Measurements from ENCODE around the gene CD55.

The CD55 gene

GRCh38 chr1:207328908-207329440 is 7.5 kb downstream of the CD55 start:
- DNase-seq (ENCODE audit: extremely low read depth in 1 of 2, low read depth in 1 of 2) = no peak

GRCh38 chr1:207329469-207329868 is 8.0 kb downstream of the CD55 start:
- no peak for DNase-seq (ENCODE audit: extremely low read depth in 1 of 2, low read depth in 1 of 2)

GRCh38 chr1:207330011-207330710 is 8.7 kb downstream of the CD55 start:
- no peak for DNase-seq (ENCODE audit: extremely low read depth in 1 of 2, low read depth in 1 of 2)

- no peak for DNase-seq (ENCODE audit: extremely low read depth in 1 of 2, low read depth in 1 of 2)
Measured at GRCh38 chr1:207331354-207332313, 10.2 kb downstream of the CD55 start.

GRCh38 chr1:207333009-207333600 is 11.6 kb downstream of the CD55 start:
- no peak for DNase-seq (ENCODE audit: extremely low read depth in 1 of 2, low read depth in 1 of 2)

- no peak for DNase-seq (ENCODE audit: extremely low read depth in 1 of 2, low read depth in 1 of 2)
Measured at GRCh38 chr1:207333620-207334019, 12.1 kb downstream of the CD55 start.

- DNase-seq (ENCODE audit: extremely low read depth in 1 of 2, low read depth in 1 of 2) = no peak
Measured at GRCh38 chr1:207334337-207334736, 12.9 kb downstream of the CD55 start.

GRCh38 chr1:207335138-207335537 is 13.7 kb downstream of the CD55 start:
- DNase-seq (ENCODE audit: extremely low read depth in 1 of 2, low read depth in 1 of 2) = no peak

DNA sequence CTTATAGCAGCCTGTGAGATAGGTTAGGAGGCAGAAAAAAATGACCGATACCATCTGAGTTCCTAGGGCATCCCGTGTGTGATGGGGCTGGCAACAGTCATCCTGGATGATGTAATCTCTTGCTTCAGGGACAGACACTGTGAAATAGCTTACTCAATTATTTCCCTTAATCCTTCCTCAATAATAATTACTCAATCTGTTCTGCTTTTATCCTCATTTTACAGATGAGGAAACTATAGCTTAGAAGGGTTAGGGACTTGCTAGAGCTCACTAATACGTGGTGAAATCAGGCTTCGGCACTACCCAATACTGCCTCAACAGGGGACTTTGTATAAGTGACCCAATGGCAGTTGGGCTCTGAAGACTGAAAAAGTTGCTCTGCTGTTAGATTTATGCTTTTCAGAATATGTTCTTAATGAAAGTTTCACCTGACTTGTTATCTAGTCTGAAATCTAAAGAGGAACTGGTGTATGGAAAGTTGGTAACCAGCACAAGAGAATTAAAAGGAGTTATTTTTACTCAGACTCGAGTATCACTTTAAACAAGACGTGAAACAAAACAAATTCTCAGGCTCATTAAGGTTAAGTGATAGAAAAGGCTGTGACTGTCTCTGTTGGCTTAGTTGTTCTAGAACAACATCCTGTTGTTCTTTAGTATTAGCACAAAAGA is 14.4 kb downstream of the CD55 start:
- no peak for DNase-seq (ENCODE audit: extremely low read depth in 1 of 2, low read depth in 1 of 2)

- DNase-seq (ENCODE audit: extremely low read depth in 1 of 2, low read depth in 1 of 2) = no peak
Measured at GRCh38 chr1:207336559-207337467, 15.3 kb downstream of the CD55 start.

- DNase-seq (ENCODE audit: extremely low read depth in 1 of 2, low read depth in 1 of 2) = no peak
Measured at GRCh38 chr1:207342332-207342731, 20.9 kb downstream of the CD55 start.

GRCh38 chr1:207343675-207344074 is 22.2 kb downstream of the CD55 start:
- DNase-seq (ENCODE audit: extremely low read depth in 1 of 2, low read depth in 1 of 2) = no peak

DNA sequence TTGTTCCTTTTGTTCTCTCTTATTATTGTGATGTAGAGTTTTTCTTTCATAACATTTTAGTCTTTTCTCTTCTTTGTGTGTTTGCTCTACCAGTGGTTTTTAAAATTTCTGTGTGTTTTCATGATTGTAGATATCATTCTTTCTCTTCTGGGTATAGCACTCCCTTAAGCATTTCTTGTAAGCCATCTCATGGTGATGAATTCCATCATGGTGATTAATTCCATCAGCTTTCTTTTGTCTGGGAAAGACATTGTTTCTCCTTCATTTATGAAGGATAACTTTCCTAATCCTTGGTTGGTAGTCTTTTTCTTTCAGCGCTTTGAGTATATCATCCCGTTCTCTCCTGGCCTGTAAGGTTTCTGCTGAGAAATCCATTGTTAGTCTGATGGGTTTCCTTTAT is 22.7 kb downstream of the CD55 start:
- DNase-seq (ENCODE audit: extremely low read depth in 1 of 2, low read depth in 1 of 2) = no peak

DNA sequence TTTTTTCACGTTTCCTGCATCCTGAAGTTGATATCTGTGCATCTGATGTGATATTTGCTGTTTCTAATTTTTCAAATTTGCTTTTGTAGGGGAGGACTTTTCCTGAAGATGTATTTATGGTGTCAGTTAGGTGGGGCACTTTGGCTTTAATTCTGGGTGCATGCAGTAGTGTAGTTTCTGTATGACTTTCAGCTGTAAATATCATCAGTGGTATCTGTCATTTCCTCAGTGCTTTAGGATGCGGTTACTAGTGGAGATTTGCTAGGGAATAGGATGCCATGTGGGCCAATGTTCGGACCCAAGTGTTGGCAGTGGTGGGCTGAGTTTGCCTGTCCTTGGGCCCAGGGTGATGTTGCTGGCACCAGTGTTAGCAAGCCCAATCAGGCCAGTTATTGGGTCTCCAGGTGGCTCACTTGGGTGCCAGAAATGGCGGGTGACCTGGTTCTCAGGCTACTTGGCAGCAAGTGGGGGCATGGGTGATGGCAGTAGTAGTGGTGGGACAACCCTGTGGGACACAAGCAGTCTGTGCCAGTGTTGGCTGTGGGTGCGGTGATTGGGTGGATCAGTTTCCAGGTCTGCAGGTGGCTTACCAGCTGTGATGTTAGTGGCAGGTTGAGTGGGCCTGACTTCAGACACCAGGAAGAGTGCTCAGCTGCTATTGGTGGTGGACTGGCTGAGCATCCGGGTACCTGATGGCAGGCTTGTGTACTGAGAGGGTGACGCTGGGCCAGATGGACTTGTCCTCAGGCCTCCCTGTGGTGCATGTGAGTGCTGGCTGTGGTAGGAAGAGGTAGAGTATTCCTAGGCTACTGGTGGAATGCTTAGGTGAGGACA is 24.4 kb downstream of the CD55 start:
- no peak for DNase-seq (ENCODE audit: extremely low read depth in 1 of 2, low read depth in 1 of 2)

DNA sequence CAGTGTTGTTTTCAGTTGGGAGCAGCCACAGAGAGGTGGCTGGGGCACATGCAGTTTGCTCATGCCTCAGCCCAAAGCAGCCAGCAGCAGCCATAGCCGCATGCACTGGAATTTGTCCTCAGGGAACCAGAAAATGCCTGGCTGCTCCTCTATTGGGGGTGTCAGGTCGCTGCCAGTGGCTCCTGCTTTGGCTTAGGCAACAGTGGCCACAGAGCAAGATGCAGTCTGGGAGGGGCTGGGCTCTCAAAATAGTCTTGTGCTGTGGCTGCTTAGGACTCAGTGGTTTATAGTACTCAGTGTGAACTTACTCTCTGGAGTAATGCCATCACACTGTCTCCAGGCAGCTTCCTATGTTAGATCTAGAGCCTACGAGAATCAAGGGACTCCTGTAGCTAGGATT is 25.0 kb downstream of the CD55 start:
- no peak for DNase-seq (ENCODE audit: extremely low read depth in 1 of 2, low read depth in 1 of 2)

DNA sequence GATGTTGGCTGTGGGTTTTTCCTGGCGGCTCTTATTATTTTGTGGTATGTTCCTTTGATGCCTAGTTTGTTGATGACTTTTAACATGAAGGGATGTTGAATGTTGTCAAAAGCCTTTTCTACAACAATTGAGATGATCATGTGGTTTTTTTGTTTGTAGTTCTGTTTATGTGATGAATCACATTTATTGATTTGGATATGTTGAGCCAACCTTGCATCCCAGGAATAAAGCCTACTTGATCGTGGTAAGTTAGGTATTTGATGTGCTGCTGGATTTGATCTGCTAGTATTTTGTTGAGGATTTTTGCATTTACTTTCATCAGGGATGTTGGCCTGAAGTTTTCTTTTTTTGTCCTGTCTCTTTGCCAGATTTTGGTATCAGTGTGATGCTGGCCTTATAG is 28.5 kb downstream of the CD55 start:
- DNase-seq (ENCODE audit: extremely low read depth in 1 of 2, low read depth in 1 of 2) = no peak

- DNase-seq (ENCODE audit: extremely low read depth in 1 of 2, low read depth in 1 of 2) = no peak
Measured at GRCh38 chr1:207352554-207352953, 31.1 kb downstream of the CD55 start.

DNA sequence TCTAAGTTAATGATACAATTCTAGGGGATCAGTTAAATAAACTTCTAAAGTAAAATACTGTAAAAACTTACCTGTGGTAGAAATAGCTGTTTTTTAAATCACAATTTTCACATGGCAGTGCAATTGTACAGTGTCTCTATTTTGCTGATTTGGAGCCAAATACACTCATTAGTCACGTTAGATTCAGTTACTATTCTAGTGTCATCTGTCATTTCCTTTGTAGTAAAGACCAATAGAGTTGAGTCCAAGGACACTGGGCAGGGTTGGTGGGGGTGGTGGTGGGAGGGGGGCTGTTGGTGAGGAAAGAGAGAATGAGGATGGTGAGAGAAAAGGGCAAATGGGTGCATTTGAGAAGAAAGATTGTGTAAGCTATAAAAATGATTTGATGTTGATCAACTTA is 33.6 kb downstream of the CD55 start:
- no peak for DNase-seq (ENCODE audit: extremely low read depth in 1 of 2, low read depth in 1 of 2)
